Measurements from ENCODE around the gene EBF3.

- TF ChIP-seq CTCF (IDR thresholded peaks at IDR 0.05) = no peak
- TF ChIP-seq POLR2A (IDR thresholded peaks at IDR 0.05) = no peak
Observed at GRCh38 chr10:129886263-129886662, 77.8 kb downstream of the EBF3 start.
